HEK293T (cell line): ENCODE data around the gene VAV2.

ENCODE experiments used
- FOXK2 ChIP-seq: fragments of 450-650 bp; IDR thresholded peaks from 2 replicates; pipeline ENCODE4 v1.6.1; 2016; ENCODE audit warnings: mild to moderate bottlenecking
- FOXM1 ChIP-seq: fragments of 450-650 bp; IDR thresholded peaks from 2 replicates; pipeline ENCODE4 v1.6.1; 2017; ENCODE audit warnings: mild to moderate bottlenecking, borderline replicate concordance
- NFRKB ChIP-seq: fragments of 450-650 bp; IDR thresholded peaks from 2 replicates; pipeline ENCODE4 v1.6.1; 2016; ENCODE audit warnings: mild to moderate bottlenecking, moderate library complexity
- TARDBP ChIP-seq: fragments of 450-650 bp; IDR thresholded peaks from 2 replicates; pipeline ENCODE4 v1.6.1; 2016

- TF ChIP-seq FOXK2: no peak
- TF ChIP-seq NFRKB: no peak
- TF ChIP-seq TARDBP: no peak
- no peak for TF ChIP-seq FOXM1
These were observed 266.2 kb downstream of the VAV2 start for GRCh38 chr9:133725886-133726285.
